MM.1S (cell line): Measurements from ENCODE around the gene CCDC146.

Experiments used
- EZH2 ChIP-seq: fragments of 300-600 bp; sonication (generic); optimal IDR thresholded peaks from 2 replicates; pipeline ENCODE3; 2017; ENCODE audit warnings: low read depth, mild to moderate bottlenecking, antibody characterized with exemption, low read length, mixed read lengths
- TF ChIP-seq, protein P1 (sequence below): fragments of 300-600 bp; sonication (generic); IDR thresholded peaks from 2 replicates; pipeline ENCODE4 v1.5.1; 2016; ENCODE audit warnings: antibody characterized with exemption, low read length, mixed read lengths

DNA sequence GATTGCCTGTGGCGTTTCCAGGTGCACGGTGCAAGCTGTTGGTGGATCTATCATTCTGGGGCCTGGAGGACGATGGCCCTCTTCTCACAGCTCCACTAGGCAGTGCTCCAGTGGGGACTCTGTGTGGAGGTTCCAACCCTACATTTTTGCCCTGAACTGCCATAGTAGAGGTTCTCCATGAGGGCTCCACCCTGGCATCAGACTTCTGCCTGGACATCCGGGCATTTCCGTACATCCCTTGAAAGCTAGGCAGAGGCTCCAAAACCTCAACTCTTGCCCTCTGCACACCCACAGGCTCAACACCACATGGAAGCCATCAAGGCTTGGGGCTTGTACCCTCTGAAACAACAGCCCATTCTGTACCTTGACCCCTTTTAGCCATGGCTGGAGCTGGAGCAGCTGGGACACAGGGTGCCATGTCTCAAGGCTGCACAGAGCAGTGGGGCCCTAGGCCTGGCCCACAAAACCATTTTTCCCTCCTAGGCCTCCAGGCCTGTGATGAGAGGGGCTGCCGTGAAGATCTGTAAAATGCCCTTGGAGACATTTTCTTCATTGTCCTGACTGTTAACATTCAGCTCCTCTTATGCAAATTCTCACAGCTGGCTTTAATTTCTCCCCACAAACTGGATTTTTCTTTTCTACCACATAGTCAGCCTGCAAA, 87.2 kb downstream of the CCDC146 start:
- TF ChIP-seq, protein P1, sequence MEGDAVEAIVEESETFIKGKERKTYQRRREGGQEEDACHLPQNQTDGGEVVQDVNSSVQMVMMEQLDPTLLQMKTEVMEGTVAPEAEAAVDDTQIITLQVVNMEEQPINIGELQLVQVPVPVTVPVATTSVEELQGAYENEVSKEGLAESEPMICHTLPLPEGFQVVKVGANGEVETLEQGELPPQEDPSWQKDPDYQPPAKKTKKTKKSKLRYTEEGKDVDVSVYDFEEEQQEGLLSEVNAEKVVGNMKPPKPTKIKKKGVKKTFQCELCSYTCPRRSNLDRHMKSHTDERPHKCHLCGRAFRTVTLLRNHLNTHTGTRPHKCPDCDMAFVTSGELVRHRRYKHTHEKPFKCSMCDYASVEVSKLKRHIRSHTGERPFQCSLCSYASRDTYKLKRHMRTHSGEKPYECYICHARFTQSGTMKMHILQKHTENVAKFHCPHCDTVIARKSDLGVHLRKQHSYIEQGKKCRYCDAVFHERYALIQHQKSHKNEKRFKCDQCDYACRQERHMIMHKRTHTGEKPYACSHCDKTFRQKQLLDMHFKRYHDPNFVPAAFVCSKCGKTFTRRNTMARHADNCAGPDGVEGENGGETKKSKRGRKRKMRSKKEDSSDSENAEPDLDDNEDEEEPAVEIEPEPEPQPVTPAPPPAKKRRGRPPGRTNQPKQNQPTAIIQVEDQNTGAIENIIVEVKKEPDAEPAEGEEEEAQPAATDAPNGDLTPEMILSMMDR, result no peak
- TF ChIP-seq EZH2, result no peak
